ENCODE data around the gene KSR2. TPM values are rescaled to one million over a fixed set of nuclear protein-coding genes. Genes with fewer than 3 reads are reported as not detected.

Gene KSR2
- total and polyA plus RNA-seq, 2 of the 13 experiments (the other 11 are each of a cell fraction or from before 2014, with no cell fraction given), result 0.02 TPM; not detected in 1

- TF ChIP-seq ZNF512B (CRISPR knock-in tag; IDR thresholded peaks at IDR 0.05; ENCODE audit: borderline replicate concordance) (no peak), E2F1 (CRISPR knock-in tag; IDR thresholded peaks at IDR 0.05) (no peak), CBFB (CRISPR knock-in tag; IDR thresholded peaks at IDR 0.05) (no peak), HMGA1 (CRISPR knock-in tag; conservative IDR thresholded peaks at IDR 0.05) (no peak), ZNF3 (CRISPR knock-in tag; IDR thresholded peaks at IDR 0.05) (no peak), ZNF362 (CRISPR knock-in tag; IDR thresholded peaks at IDR 0.05; ENCODE audit: borderline replicate concordance) (no peak), ZBTB1 (CRISPR knock-in tag; IDR thresholded peaks at IDR 0.05; ENCODE audit: borderline replicate concordance) (no peak), JUNB (CRISPR knock-in tag; IDR thresholded peaks at IDR 0.05; ENCODE audit: borderline replicate concordance) (no peak), PHB2 (IDR thresholded peaks at IDR 0.05; ENCODE audit: partially characterized antibody) (no peak), TEF (CRISPR knock-in tag; IDR thresholded peaks at IDR 0.05) (no peak)
These were observed 487.3 kb downstream of the KSR2 start (continued) for GRCh38 chr12:117481470-117481869.

All from HepG2 (cell line).